Measurements from ENCODE around the gene GPD1L. TPM values are rescaled to one million over a fixed set of nuclear protein-coding genes. Genes with fewer than 3 reads are reported as not detected.

GPD1L gene
- total and polyA plus RNA-seq, 2 of the 4 experiments (the other 2 are of a cell fraction): 3.9 to 7.9 TPM

- no peak for TF ChIP-seq MAZ (IDR thresholded peaks at IDR 0.05; ENCODE audit: borderline replicate concordance, low read depth, low read length)
- TF ChIP-seq CEBPB (IDR thresholded peaks at IDR 0.05; ENCODE audit: low read depth, low read length): no peak
- no peak for TF ChIP-seq MAFK (IDR thresholded peaks at IDR 0.05; ENCODE audit: low read depth, low read length)
These were observed 909 bp upstream of the GPD1L start (continued) for GRCh38 chr3:32105291-32106131.

DNA sequence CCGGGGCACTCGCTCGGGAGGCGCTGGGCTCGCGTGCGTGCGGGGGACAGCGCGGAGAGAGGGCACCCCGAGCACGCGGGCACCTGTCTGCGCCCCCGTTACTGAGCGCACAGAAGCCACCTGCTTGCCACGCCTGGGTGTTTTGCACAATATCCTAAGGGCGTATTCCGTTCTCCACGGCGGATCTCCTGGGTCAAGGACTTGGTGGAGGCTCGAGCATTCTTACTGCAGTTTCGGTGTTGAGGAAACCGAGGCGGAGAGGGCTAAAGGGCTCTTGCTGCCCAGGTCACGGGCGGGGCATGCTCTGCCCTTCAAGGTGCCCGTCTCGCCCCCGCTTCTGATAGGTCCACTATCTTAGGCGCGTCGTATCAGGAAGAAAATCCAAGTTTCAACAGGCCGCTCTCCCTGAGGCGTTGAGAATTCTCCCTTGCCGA lies 526 bp downstream of the GPD1L start:
- peak overlapping the region; percentile 99 for H3K4me2 ChIP-seq (ENCODE audit: low read depth, low read length)
- BruUV-seq (replicated peaks): no TSS peak
- POLR2A ChIA-PET (ENCODE audit: unreplicated experiment): no interaction called here
- TF ChIP-seq CEBPB (IDR thresholded peaks at IDR 0.05; ENCODE audit: low read depth, low read length) (no peak), FOS (IDR thresholded peaks at IDR 0.05; ENCODE audit: low read depth, low read length) (no peak), MAZ (IDR thresholded peaks at IDR 0.05; ENCODE audit: borderline replicate concordance, low read depth, low read length) (no peak), NFE2L2 (IDR thresholded peaks at IDR 0.05; ENCODE audit: low read depth, low read length) (no peak), ELK1 (IDR thresholded peaks at IDR 0.05; ENCODE audit: borderline replicate concordance, low read depth, low read length) (no peak), USF2 (IDR thresholded peaks at IDR 0.05; ENCODE audit: low read depth, low read length) (no peak), RAD21 (IDR thresholded peaks at IDR 0.05; ENCODE audit: low read length) (no peak), MXI1 (IDR thresholded peaks at IDR 0.05; ENCODE audit: borderline replicate concordance, low read depth, low read length) (no peak), POLR2A (IDR thresholded peaks at IDR 0.05; ENCODE audit: low read depth, low read length) (no peak), CHD1 (IDR thresholded peaks at IDR 0.05; ENCODE audit: low read depth, low read length) (no peak), MAFK (IDR thresholded peaks at IDR 0.05; ENCODE audit: low read depth, low read length) (no peak), RCOR1 (IDR thresholded peaks at IDR 0.05; ENCODE audit: insufficient replicate concordance, low read length) (no peak)

More for the DNA sequence above, 526 bp downstream of the GPD1L start:
- no peaks in the 10 kb centered on the region for H4K20me1 ChIP-seq (ENCODE audit: insufficient read depth, low read length)
- H3K4ac ChIP-seq (ENCODE audit: low read depth, low read length): no peak overlapping the region
- no peak overlapping the region for H4K5ac ChIP-seq (ENCODE audit: low read depth, low read length)
- H2AK5ac ChIP-seq (ENCODE audit: low read depth, low read length): no peak overlapping the region
- peak overlapping the region; percentile 74 for H2AK9ac ChIP-seq (replicated peaks; ENCODE audit: low read depth, low read length, poor library complexity)
- dilution Hi-C loops (cut with HindIII; ENCODE audit: low sequenced_read_pairs, unreplicated experiment) (no loop called here), intact Hi-C loops (cut with micrococcal nuclease) (loop anchor here (5.0 kb wide), 1 partner anchor 475 kb away; no protein-coding TSS in a partner anchor), in situ Hi-C loops (cut with MboI; ENCODE audit: low sequenced_read_pairs) (no loop called here)
- no peak overlapping the region for H4K91ac ChIP-seq (ENCODE audit: insufficient read depth, low read depth, low read length)
- H3K56ac ChIP-seq (ENCODE audit: extremely low read depth, insufficient read depth, low read length): no peak overlapping the region
- no peak overlapping the region for H2BK120ac ChIP-seq (ENCODE audit: low read depth, low read length)
- 12% methylated on average over 22 of the region's 36 CpGs; no CpG with 5 or more reads in 1 of the 2 experiments for WGBS, 2 experiments (ENCODE audit: extremely low coverage in 2 of 2, insufficient read length in 1 of 2)
- no peak overlapping the region for H4K8ac ChIP-seq (ENCODE audit: low read depth in 2 of 2, low read length in 2 of 2)
- H2BK15ac ChIP-seq (ENCODE audit: low read depth, low read length): no peak overlapping the region
- CTCF ChIA-PET: interaction anchor here (0.6 kb wide), 1 partner anchor 450 kb away, joined by 3 read pairs; no protein-coding TSS in a partner anchor
- ATAC-seq (ENCODE audit: low read depth): no peak
- H3K9me1 ChIP-seq (ENCODE audit: insufficient read depth, low read length): no peaks in the 10 kb centered on the region
- H3K18ac ChIP-seq (ENCODE audit: low read depth, low read length): no peak overlapping the region
- H3K36me3 ChIP-seq (ENCODE audit: control insufficient read depth, insufficient read depth, low read length): no peaks in the 10 kb centered on the region
- peaks cover 0 to 5% of the 10 kb centered on the region in 2 experiments; a peak in 1 of 4 replicates for H3K79me1 ChIP-seq (ENCODE audit: low read depth in 1 of 2, low read length in 2 of 2)
- H3K14ac ChIP-seq (replicated peaks; ENCODE audit: low read depth, low read length): no peak overlapping the region
- peaks cover 6% of the 10 kb centered on the region for H3K9me3 ChIP-seq (ENCODE audit: control insufficient read depth, insufficient read depth, low read length)
- no peaks in the 10 kb centered on the region for H3K27me3 ChIP-seq (ENCODE audit: control insufficient read depth, insufficient read depth, low read length)
- H3K4me3 ChIP-seq (ENCODE audit: insufficient read depth, low read depth, low read length): peak overlapping the region; percentile 87
- peaks cover 9% of the 10 kb centered on the region for H3K4me1 ChIP-seq (ENCODE audit: control insufficient read depth, insufficient read depth, low read length)
- no peak overlapping the region; the same call in 1 of the 2 replicates for H3K27ac ChIP-seq (ENCODE audit: insufficient read depth, low read length)
- H2BK20ac ChIP-seq (ENCODE audit: low read depth, low read length): no peak overlapping the region
- H2AFZ ChIP-seq (replicated peaks; ENCODE audit: low read length, poor library complexity): peak overlapping the region; percentile 100
- no peak overlapping the region for H2BK5ac ChIP-seq (ENCODE audit: low read depth, low read length, poor library complexity, severe bottlenecking)
- no peak overlapping the region for H3K23ac ChIP-seq (ENCODE audit: low read depth, low read length)
- no peak for DNase-seq
- peak overlapping the region; percentile 31 for H3K9ac ChIP-seq (ENCODE audit: low read depth, low read length)
